Esophagus mucosa (tissue), 1 donor: ENCODE measurements around the gene TRIO. TPM values are rescaled to one million over a fixed set of nuclear protein-coding genes. Genes with fewer than 3 reads are reported as not detected.

Experiments
- ATAC-seq: fragments of 200-7000 bp; cut with Tn5 transposase; one replicate; pipeline ENCODE4 v1.9.1; 2020
- total RNA-seq: library from RNA; stranded (reverse); gene quantifications from one replicate; pipeline ENCODE4 v1.2.4, GENCODE V29; 2023
- donor health status: DM: yes; HTN: yes; CAD: no.

Gene TRIO
- total RNA-seq, 1 donor from 2014 or later = 42.0 TPM

- no peak for ATAC-seq
Observed at GRCh38 chr5:14268738-14269137, 125.6 kb downstream of the TRIO start.

GRCh38 chr5:14269395-14269794 is 126.3 kb downstream of the TRIO start:
- no peak for ATAC-seq

GRCh38 chr5:14270209-14270702 is 127.1 kb downstream of the TRIO start:
- peak; percentile 60 for ATAC-seq

- no peak for ATAC-seq
Observed at GRCh38 chr5:14272548-14273205, 129.5 kb downstream of the TRIO start.

- ATAC-seq = no peak
Observed at GRCh38 chr5:14273207-14273767, 130.1 kb downstream of the TRIO start.

GRCh38 chr5:14276380-14276779 is 133.2 kb downstream of the TRIO start:
- ATAC-seq = no peak

GRCh38 chr5:14277385-14278320 is 134.5 kb downstream of the TRIO start:
- ATAC-seq = no peak

GRCh38 chr5:14280294-14280854 is 137.2 kb downstream of the TRIO start:
- no peak for ATAC-seq

- no peak for ATAC-seq
Observed at GRCh38 chr5:14281746-14282181, 138.6 kb downstream of the TRIO start.

GRCh38 chr5:14283139-14283538 is 140.0 kb downstream of the TRIO start:
- ATAC-seq = no peak

- no peak for ATAC-seq
Observed at GRCh38 chr5:14284392-14285148, 141.4 kb downstream of the TRIO start.

GRCh38 chr5:14286007-14286406 is 142.9 kb downstream of the TRIO start:
- peak; percentile 70 for ATAC-seq

- ATAC-seq = peak; percentile 25
Observed at GRCh38 chr5:14286574-14287421, 143.7 kb downstream of the TRIO start.

- ATAC-seq = no peak
Observed at GRCh38 chr5:14292766-14293658, 149.9 kb downstream of the TRIO start.

GRCh38 chr5:14295610-14296009 is 152.5 kb downstream of the TRIO start:
- ATAC-seq = no peak

GRCh38 chr5:14296533-14297331 is 153.6 kb downstream of the TRIO start:
- no peak for ATAC-seq

- peak; percentile 35 for ATAC-seq
Observed at GRCh38 chr5:14297697-14298096, 154.6 kb downstream of the TRIO start.

- peak; percentile 76 for ATAC-seq
Observed at GRCh38 chr5:14298126-14298847, 155.1 kb downstream of the TRIO start.
